Stimulated activated CD8-positive, alpha-beta memory T cell treated with anti-CD3 and anti-CD28 coated beads, Interleukin-15, amount 100 ng/mL, for 48 hours (primary cell): ENCODE results near the gene N4BP2L1.
"Not testable (repeated sequence)": the region's sequence is repeated elsewhere in the genome, so short reads cannot be mapped to it uniquely, and the experiment has no call there.

Source experiments
- DNase-seq, 2 donors: peaks; one replicate each; pipeline ENCODE4 v3.0.0-alpha.2; 2020; ENCODE audit warnings: low read depth in 2 of 2

N4BP2L1 gene

GRCh38 chr13:32390484-32390883 is 37.4 kb downstream of the N4BP2L1 start:
- no peak for DNase-seq

- DNase-seq: no peak
Measured at GRCh38 chr13:32390048-32390447, 37.9 kb downstream of the N4BP2L1 start.

GRCh38 chr13:32385410-32385809 is 42.5 kb downstream of the N4BP2L1 start:
- DNase-seq: no peak

GRCh38 chr13:32384702-32385101 is 43.2 kb downstream of the N4BP2L1 start:
- no peak for DNase-seq

GRCh38 chr13:32383836-32384618 is 43.9 kb downstream of the N4BP2L1 start:
- DNase-seq: no peak

GRCh38 chr13:32381539-32381938 is 46.4 kb downstream of the N4BP2L1 start:
- DNase-seq: no peak

- no peak for DNase-seq
Measured at GRCh38 chr13:32378012-32378411, 49.9 kb downstream of the N4BP2L1 start.

GRCh38 chr13:32376642-32377415 is 51.1 kb downstream of the N4BP2L1 start:
- DNase-seq: no peak

- no peak for DNase-seq
Measured at GRCh38 chr13:32370805-32371204, 57.1 kb downstream of the N4BP2L1 start.

GRCh38 chr13:32362574-32362973 is 65.4 kb downstream of the N4BP2L1 start:
- no peak for DNase-seq

GRCh38 chr13:32355935-32356334 is 72.0 kb downstream of the N4BP2L1 start:
- DNase-seq: not testable (repeated sequence)

GRCh38 chr13:32354040-32354439 is 73.9 kb downstream of the N4BP2L1 start:
- no peak for DNase-seq

- not testable (repeated sequence) for DNase-seq
Measured at GRCh38 chr13:32350839-32351441, 77.0 kb downstream of the N4BP2L1 start.
